Natural killer cell treated with Interleukin-12 subunit alpha and Interleukin-12 subunit beta and Interleukin-15 and Interleukin-18, amount 100 ng/mL, for 72 hours (primary cell): ENCODE measurements around the gene S1PR4. TPM values are rescaled to one million over a fixed set of nuclear protein-coding genes. Genes with fewer than 3 reads are reported as not detected.

ENCODE experiments used
- ATAC-seq, 2 donors: fragments of 150-1000 bp; cut with Tn5 transposase in 1 of 2; sonication (Bioruptor Pico), chemical (Tn5 transposase) in 1 of 2; 2 replicates each; pipeline ENCODE4 v1.10.0; 2021
- DNase-seq: peaks from one replicate; pipeline ENCODE4 v3.0.0; 2022; ENCODE audit warnings: low spot score
- H3K27ac Mint-ChIP-seq, 2 donors: 1 replicate in 1 of 2; 2 replicates in 1 of 2; pipeline ENCODE4 v1.8.0; 2022; ENCODE audit warnings: mixed read lengths in 2 of 2, mild to moderate bottlenecking in 1 of 2, moderate library complexity in 1 of 2
- H3K27me3 Mint-ChIP-seq, 2 donors: 1 replicate in 1 of 2; 2 replicates in 1 of 2; pipeline ENCODE4 v1.8.0; 2022; ENCODE audit warnings: mixed read lengths in 2 of 2
- H3K36me3 Mint-ChIP-seq: one replicate; pipeline ENCODE4 v1.8.0; 2022; ENCODE audit warnings: mixed read lengths
- H3K4me1 Mint-ChIP-seq, 2 donors: 1 replicate in 1 of 2; 2 replicates in 1 of 2; pipeline ENCODE4 v1.8.0; 2022; ENCODE audit warnings: low read depth in 2 of 2, mixed read lengths in 2 of 2, mild to moderate bottlenecking in 1 of 2
- H3K4me3 Mint-ChIP-seq: one replicate; pipeline ENCODE4 v1.8.0; 2022; ENCODE audit warnings: mixed read lengths
- H3K9me3 Mint-ChIP-seq: 2 replicates; pipeline ENCODE4 v1.8.0; 2022; ENCODE audit warnings: mixed read lengths
- total RNA-seq, 2 donors: library from RNA; stranded (reverse); gene quantifications; one replicate each; pipeline ENCODE4 v1.2.3, GENCODE V29; 2022

Gene S1PR4
- total RNA-seq, 2 donors from 2014 or later: 33.5 to 47.0 TPM

DNA sequence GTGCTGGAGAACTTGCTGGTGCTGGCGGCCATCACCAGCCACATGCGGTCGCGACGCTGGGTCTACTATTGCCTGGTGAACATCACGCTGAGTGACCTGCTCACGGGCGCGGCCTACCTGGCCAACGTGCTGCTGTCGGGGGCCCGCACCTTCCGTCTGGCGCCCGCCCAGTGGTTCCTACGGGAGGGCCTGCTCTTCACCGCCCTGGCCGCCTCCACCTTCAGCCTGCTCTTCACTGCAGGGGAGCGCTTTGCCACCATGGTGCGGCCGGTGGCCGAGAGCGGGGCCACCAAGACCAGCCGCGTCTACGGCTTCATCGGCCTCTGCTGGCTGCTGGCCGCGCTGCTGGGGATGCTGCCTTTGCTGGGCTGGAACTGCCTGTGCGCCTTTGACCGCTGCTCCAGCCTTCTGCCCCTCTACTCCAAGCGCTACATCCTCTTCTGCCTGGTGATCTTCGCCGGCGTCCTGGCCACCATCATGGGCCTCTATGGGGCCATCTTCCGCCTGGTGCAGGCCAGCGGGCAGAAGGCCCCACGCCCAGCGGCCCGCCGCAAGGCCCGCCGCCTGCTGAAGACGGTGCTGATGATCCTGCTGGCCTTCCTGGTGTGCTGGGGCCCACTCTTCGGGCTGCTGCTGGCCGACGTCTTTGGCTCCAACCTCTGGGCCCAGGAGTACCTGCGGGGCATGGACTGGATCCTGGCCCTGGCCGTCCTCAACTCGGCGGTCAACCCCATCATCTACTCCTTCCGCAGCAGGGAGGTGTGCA is 587 bp downstream of the S1PR4 start:
- peak overlapping the region; percentile 93 to 99 for H3K27ac Mint-ChIP-seq

DNA sequence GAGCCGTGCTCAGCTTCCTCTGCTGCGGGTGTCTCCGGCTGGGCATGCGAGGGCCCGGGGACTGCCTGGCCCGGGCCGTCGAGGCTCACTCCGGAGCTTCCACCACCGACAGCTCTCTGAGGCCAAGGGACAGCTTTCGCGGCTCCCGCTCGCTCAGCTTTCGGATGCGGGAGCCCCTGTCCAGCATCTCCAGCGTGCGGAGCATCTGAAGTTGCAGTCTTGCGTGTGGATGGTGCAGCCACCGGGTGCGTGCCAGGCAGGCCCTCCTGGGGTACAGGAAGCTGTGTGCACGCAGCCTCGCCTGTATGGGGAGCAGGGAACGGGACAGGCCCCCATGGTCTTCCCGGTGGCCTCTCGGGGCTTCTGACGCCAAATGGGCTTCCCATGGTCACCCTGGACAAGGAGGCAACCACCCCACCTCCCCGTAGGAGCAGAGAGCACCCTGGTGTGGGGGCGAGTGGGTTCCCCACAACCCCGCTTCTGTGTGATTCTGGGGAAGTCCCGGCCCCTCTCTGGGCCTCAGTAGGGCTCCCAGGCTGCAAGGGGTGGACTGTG is 1.2 kb downstream of the S1PR4 start:
- DNase-seq (no peak), ATAC-seq (peak; percentile 58 to 61)
- Mint-ChIP-seq H3K9me3 (no peaks in the 10 kb centered on the region), H3K4me3 (peak overlapping the region; percentile 96), H3K36me3 (no peaks in the 10 kb centered on the region), H3K4me1 (peaks cover 41 to 45% of the 10 kb centered on the region in 2 donors), H3K27ac (peak overlapping the region; percentile 93 to 99), H3K27me3 (no peaks in the 10 kb centered on the region)

More for the DNA sequence above, 587 bp downstream of the S1PR4 start:
- Mint-ChIP-seq H3K4me3 (peak overlapping the region; percentile 96), H3K9me3 (no peaks in the 10 kb centered on the region), H3K36me3 (no peaks in the 10 kb centered on the region), H3K4me1 (peaks cover 34 to 38% of the 10 kb centered on the region in 2 donors), H3K27me3 (no peaks in the 10 kb centered on the region)
- DNase-seq (no peak), ATAC-seq (peak; percentile 41 to 73)

DNA sequence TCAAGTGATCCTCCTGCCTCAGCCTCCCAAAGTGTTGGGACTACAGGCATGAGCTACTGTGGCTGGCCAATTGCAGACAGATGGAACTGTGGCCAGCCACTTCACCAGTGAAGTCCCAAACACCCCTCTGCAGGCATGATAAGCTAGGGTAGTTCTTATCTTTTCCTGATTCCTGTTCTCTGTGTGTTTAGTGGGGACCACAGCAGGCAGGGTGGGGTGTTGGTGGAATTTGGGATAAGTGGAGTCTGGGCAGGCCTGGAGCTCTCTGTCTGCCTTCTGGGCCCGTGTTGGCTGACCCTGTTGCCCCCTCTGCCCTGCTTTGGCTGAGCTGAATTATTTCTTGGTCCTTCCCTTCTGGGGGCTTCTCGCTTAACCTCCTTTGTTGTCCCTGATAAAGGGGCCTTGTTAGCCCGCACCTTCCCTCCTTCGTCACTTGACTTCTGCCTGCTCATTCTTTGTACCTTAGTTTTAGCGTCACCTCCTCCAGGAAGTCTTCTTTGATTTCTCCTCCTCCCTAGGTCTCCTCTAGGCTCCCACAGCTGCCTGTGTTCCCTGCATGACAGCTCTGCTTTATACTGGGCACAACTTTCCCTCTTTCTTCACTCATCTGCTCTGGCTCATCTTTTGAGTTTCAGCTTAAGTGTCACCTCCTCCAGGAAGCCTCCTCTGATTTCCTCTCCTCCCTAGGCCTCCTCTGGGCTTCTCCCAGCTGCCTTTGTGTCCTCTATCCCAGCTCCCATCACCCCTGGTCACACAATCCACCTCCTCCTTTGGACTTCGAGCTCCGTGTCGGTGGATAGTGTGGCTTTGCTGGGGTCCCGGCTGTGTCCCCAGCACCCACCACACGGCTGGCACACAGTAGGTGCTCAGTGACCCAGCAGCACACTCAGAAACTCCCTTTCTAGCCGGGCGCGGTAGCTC is 5.4 kb downstream of the S1PR4 start:
- Mint-ChIP-seq H3K9me3 (no peaks in the 10 kb centered on the region), H3K27ac (peak overlapping the region; percentile 97), H3K4me1 (peaks cover 51 to 54% of the 10 kb centered on the region in 2 donors), H3K36me3 (no peaks in the 10 kb centered on the region), H3K27me3 (no peaks in the 10 kb centered on the region), H3K4me3 (peak overlapping the region; percentile 93)
- DNase-seq (no peak), ATAC-seq (no peak)

DNA sequence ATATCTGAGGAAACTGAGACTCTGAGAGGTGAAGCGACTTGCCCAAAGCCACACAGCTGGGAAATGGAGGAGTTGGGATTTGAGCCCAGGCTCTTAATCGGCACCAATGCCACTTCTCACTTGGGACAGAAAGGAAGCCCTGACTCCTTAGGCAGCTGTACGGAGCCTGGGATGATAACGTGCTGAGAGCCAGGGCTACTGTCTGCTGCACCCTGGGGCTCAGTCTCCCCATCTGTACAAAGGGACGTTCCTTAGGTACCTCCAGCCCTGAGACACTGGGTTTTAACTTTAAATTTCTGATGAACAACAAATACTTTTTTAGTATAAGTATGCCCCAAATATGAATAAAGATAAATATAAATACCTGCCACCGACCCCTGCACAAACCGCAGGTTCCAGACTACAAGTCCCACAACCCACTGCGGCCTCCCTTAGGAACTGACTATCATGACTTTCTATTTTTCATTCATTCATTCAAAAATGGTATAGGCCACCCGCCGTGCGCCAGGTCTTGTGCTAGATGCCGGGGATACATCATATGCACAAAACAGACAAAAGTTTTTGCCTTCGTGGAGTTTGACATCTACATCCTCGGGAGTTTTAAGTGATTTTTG is 6.4 kb downstream of the S1PR4 start:
- Mint-ChIP-seq H3K36me3 (no peaks in the 10 kb centered on the region), H3K4me1 (peaks cover 46 to 49% of the 10 kb centered on the region in 2 donors), H3K9me3 (no peaks in the 10 kb centered on the region), H3K27ac (peak overlapping the region; percentile 97), H3K27me3 (no peaks in the 10 kb centered on the region), H3K4me3 (peak overlapping the region; percentile 93)
- ATAC-seq: peak; percentile 29 to 34
- DNase-seq: no peak

DNA sequence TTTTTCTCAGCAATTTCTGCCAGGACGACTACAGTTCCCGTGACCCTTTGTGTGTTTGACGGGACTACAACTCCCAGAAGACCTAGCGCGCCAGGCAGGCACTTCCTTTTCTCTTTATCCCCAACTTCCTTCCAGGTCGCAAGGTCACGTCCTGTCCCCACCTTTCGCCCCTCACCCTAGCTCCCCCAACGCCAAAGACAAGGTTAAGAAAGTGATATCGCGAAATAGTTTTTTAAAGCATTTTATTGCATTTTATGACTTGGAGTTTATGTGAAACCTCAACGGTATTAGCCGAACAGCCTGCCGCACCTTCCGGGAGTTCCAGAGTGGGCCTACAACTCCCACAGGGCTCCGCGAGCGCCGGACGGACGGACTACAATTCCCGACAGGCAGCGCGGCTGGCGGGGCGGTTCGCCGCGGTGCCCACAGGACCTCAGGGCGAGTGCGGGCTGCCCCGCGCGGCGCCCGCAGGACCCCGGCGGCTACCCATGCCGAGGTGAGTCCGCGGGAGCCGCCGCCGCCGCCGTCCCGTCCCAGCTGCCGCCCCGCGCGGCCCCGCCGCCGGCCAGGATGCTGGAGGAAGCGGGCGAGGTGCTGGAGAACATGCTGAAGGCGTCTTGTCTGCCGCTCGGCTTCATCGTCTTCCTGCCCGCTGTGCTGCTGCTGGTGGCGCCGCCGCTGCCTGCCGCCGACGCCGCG is 7.0 kb downstream of the S1PR4 start, which contains the start of gene NCLN:
Gene NCLN, plus strand, starts transcription at position 470 of the 699 bp plus-strand sequence. Its CDS starts 101 bp downstream, at position 571.
- no peaks in the 10 kb centered on the region for H3K9me3 Mint-ChIP-seq
- no peaks in the 10 kb centered on the region for H3K36me3 Mint-ChIP-seq
- H3K4me3 Mint-ChIP-seq: peak within 1 kb of the TSS; percentile 93
- DNase-seq (peak; percentile 96), ATAC-seq (peak; percentile 95 to 97)
- no peaks in the 10 kb centered on the region for H3K27me3 Mint-ChIP-seq
- peaks cover 41 to 43% of the 10 kb centered on the region in 2 donors for H3K4me1 Mint-ChIP-seq
- H3K27ac Mint-ChIP-seq: peak within 1 kb of the TSS; percentile 97

DNA sequence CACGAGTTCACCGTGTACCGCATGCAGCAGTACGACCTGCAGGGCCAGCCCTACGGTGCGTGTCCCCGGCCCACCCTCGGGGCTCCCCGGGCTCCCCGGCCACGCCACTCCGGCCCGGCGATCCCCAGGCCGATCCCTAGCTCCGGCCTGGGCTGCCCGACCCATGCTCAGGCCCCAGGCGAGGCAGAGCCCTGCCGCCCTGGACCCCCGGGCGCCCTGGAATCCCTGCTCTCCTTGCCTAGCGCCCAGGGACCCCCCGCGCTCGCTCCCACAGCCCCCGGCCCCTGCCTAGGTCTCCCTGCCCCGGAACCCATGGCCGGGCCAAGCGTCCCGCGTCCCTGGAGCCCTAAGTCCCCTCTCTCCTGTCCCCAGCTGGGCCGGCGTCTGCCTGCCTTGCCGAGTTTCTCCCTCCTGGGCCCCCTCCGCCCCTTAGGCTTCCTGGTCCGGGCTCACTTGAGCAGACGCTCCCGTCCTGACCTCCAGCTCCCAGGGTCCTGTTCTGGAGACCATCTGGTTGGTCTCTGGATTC is 7.7 kb downstream of the S1PR4 start:
- H3K4me3 Mint-ChIP-seq: peak overlapping the region; percentile 93
- H3K4me1 Mint-ChIP-seq: peaks cover 40% of the 10 kb centered on the region in 2 donors
- no peaks in the 10 kb centered on the region for H3K9me3 Mint-ChIP-seq
- no peaks in the 10 kb centered on the region for H3K36me3 Mint-ChIP-seq
- ATAC-seq (peak in 1 of 2 donors; percentile 3), DNase-seq (no peak)
- H3K27me3 Mint-ChIP-seq: no peaks in the 10 kb centered on the region
- peak overlapping the region; percentile 84 to 88 for H3K27ac Mint-ChIP-seq

DNA sequence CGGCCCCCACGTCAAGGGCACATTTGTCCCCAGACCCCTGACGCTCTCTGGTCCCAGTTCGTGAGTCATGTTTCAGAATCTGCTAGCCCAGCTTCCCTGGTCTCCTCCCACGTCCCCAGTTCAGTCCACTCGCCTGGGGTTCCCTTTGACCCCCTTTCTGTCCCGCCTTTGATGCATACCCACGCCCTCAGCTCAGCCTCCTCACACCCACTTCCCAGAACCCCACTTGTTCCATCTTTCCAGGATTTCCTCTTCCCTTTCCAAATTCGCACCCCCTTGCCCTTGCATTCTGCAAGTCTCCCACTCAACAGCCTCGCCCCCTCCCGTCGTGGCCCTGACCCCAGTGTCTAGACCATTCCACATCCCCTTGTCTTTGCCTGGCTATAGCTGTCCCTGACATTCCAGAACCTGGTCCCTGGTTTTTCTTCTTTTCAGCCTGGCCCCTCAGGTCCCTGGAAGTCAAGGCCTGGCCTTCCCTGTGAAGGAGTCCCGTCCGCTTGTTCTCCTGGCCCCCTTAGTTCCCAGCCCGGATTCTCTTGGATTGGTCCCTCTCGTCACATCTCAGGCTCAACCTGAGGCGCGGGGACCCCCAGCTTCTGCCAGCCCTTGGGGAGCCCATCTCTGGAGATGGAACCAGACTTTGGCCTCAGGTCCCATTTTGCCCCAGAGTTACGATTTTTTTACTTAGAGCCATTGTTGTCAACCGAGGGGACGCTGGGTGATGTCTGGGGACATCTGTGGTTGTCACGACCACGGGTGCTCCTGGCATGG is 8.5 kb downstream of the S1PR4 start:
- Mint-ChIP-seq H3K27me3 (no peaks in the 10 kb centered on the region), H3K27ac (peak overlapping the region; percentile 84 to 88)
- no peak for ATAC-seq

DNA sequence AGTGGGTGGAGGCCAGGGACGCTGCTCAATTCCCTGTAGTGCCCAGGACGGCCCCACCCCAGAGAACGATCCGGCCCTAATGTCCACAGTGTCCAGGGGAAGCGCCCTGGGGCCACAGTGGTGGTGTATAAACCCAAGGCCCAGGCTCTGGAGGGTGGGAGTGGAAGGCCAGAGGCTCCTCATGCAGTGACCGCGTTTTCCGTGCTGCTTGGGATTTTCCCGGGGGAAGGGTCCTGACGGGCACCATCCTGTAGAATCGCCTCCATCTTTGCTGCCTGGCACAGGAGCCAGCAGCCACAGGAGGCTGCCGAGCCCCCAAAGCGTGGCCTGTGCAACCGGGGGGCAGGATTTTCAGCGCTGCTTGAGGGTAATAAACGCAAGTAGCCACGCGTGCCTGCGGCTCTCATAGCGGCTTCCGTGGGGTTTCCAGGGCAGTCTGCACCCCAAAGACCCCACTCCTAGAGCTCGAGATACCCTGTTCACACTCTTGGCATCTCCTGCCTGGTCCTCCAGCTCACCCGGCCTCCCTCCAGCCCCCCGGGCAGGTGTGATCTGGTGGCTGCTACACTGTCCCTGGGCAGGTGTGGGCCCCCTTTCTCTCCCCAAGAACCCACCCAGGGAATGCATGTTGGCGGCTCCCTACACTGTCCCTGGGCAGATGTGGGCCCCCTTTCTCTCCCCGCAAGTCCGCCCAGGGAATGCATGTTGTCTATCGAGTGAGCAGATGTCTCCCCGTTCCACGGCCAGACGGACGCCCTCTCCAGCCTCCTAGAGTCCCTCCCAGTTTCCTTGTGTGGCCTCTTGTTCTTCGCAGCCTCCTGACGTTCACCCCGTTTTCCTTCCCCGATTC is 9.3 kb downstream of the S1PR4 start:
- DNase-seq: no peak
- Mint-ChIP-seq H3K9me3 (no peaks in the 10 kb centered on the region), H3K4me1 (peaks cover 40% of the 10 kb centered on the region in 2 donors), H3K27me3 (no peaks in the 10 kb centered on the region), H3K36me3 (no peaks in the 10 kb centered on the region), H3K4me3 (peak overlapping the region; percentile 93), H3K27ac (peak overlapping the region; percentile 54 to 84)
- no peak for ATAC-seq

More for the DNA sequence above, 8.5 kb downstream of the S1PR4 start:
- Mint-ChIP-seq H3K36me3 (no peaks in the 10 kb centered on the region), H3K4me1 (peaks cover 40% of the 10 kb centered on the region in 2 donors), H3K9me3 (no peaks in the 10 kb centered on the region), H3K4me3 (peak overlapping the region; percentile 93)
- DNase-seq: no peak

DNA sequence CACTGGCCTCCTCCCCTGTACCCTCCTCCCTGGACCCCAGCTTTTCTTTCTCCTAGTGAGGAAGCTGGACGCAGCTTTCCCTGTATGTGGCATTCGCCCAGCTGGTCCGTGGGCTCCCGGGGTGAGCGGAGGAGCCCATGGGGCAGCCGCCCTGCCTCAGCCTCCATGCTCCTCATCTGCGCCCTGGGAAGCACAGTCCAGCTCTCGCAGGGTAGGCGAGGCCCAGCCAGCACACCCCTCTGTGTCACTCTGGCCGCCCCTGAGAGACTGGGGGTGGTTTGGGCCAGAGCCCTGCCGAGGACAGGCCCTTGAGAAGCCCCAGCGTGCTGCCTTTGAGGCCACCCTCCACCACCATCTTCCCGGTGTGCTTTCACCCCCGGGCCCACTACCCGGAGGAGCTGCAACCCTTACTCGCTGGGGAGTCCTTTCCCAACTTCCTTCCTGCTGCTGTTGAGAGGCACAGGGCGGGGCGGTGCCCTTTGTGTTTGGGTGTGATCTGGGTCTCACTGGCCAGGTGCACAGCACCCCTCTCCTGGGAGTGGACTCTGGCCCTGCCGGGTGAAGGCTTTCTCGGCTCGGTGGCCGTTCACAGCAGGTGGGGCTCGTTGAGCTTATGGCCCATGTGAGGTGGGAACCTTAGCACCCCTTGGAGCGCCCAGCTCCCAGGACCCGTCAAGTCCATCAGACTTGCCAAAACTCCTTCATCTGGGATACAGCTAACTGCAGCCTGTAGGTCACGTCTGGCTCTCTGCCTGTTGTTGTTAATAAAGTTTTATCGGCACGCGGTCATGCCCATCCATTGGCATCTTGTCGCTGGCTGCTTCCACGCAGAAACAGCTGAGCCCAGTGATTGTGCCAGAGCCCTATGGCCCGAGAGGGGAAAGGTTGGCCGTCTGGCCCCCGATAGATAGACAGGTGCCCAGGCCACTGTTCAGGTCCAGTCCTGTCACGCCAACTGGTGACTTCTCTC is 10.3 kb downstream of the S1PR4 start:
- Mint-ChIP-seq H3K4me3 (peak overlapping the region; percentile 93), H3K27ac (peak overlapping the region in 1 of 2 donors; percentile 54), H3K36me3 (no peaks in the 10 kb centered on the region), H3K27me3 (no peaks in the 10 kb centered on the region), H3K9me3 (no peaks in the 10 kb centered on the region), H3K4me1 (peaks cover 38% of the 10 kb centered on the region in 2 donors)
- ATAC-seq (no peak), DNase-seq (no peak)

DNA sequence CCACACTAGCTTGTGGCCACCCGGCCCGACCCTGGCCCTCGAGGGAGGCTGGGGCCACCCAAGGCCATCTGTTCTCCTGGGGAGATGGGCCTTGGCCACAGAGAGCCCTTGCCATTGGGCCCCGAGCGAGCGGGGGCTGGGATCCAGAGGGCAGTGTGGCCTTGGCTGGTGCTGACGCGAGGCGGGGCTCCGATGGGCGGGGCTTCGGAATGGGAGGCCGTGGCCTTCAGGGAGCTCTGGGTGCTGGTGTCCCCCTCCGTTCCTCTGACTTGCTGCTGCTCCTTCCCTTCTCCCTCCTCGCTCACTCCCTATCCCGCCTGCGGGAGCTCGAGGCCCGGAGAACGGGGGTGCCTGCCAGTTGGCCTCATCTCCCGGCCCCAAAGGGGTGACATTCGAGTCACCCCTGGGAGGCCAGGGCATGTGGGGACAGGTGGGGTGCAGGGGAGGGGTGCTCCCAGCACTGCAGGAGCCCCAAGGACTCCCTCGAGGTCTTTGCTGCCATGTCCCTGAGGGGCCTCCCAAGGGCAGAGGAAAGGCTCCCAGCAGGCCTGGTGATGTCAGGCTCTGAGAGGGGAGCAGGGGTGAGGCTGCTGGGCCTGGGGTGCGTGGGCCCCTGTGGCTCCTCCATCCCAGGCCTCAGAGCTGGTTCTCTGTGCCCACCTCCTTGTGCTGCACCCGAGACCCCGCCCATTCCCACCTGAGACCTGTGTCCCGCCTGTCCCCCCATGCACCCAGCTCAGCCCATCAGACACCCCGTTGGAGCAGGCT is 11.3 kb downstream of the S1PR4 start:
- ATAC-seq (no peak), DNase-seq (no peak)
- H3K27ac Mint-ChIP-seq: no peak overlapping the region
- no peaks in the 10 kb centered on the region for H3K9me3 Mint-ChIP-seq
- no peaks in the 10 kb centered on the region for H3K36me3 Mint-ChIP-seq
- H3K4me3 Mint-ChIP-seq: no peak overlapping the region
- H3K27me3 Mint-ChIP-seq: no peaks in the 10 kb centered on the region
- H3K4me1 Mint-ChIP-seq: peaks cover 28 to 29% of the 10 kb centered on the region in 2 donors
